DND-41 (cell line): ENCODE results near the gene SLC10A4.
A peak's percentile ranks its signal among the peaks of the same experiment; 100 is the strongest.
"Not testable (repeated sequence)": the region's sequence is repeated elsewhere in the genome, so short reads cannot be mapped to it uniquely, and the experiment has no call there.

ENCODE experiments used
- ATAC-seq: fragments of 200-7000 bp; cut with Tn5 transposase; 3 replicates; pipeline ENCODE4 v1.9.1; 2021; ENCODE audit warnings: low read depth; ENCODE audit not compliant: insufficient read depth
- DNase-seq: peaks from one replicate; pipeline ENCODE4 v3.0.0-alpha.2; 2020
- H2AFZ ChIP-seq: 2 replicates; pipeline ENCODE4 v1.6.0; 2012; ENCODE audit warnings: low read depth, low read length
- H3K27ac ChIP-seq: 2 replicates; pipeline ENCODE4 v1.5.1; 2012; ENCODE audit warnings: low read length, inconsistent platforms
- H3K27me3 ChIP-seq: fragments of 200-600 bp; sonication (generic); 2 replicates; pipeline ENCODE4 v1.6.0; 2012; ENCODE audit warnings: low read length, mild to moderate bottlenecking, inconsistent platforms; ENCODE audit not compliant: insufficient read depth, poor library complexity
- H3K36me3 ChIP-seq: 2 replicates; pipeline ENCODE4 v1.5.1; 2012; ENCODE audit warnings: low read length, inconsistent platforms; ENCODE audit not compliant: insufficient read depth
- H3K4me1 ChIP-seq: 2 replicates; pipeline ENCODE4 v1.5.1; 2012; ENCODE audit warnings: mild to moderate bottlenecking, low read length; ENCODE audit not compliant: insufficient read depth
- H3K4me2 ChIP-seq: 2 replicates; pipeline ENCODE4 v1.6.0; 2012; ENCODE audit warnings: mild to moderate bottlenecking, moderate library complexity, low read length, inconsistent platforms; ENCODE audit not compliant: insufficient read depth
- H3K4me3 ChIP-seq, 2 experiments: fragments of 200-600 bp in 1 of 2; shearing (Covaris generic) in 1 of 2; 2 replicates each; pipeline ENCODE4 v1.5.1; 2012 to 2016; ENCODE audit warnings: inconsistent platforms in 2 of 2, low read length in 2 of 2, mild to moderate bottlenecking in 2 of 2, low read depth in 1 of 2, moderate library complexity in 1 of 2
- H3K79me2 ChIP-seq: 2 replicates; pipeline ENCODE4 v1.6.0; 2012; ENCODE audit warnings: low read length, inconsistent platforms; ENCODE audit not compliant: insufficient read depth
- H3K9ac ChIP-seq: 2 replicates; pipeline ENCODE4 v1.6.0; 2012; ENCODE audit warnings: low read depth, mild to moderate bottlenecking, inconsistent platforms, low read length, moderate library complexity
- H3K9me3 ChIP-seq: 2 replicates; pipeline ENCODE4 v1.5.1; 2012; ENCODE audit warnings: low read length, moderate library complexity, mild to moderate bottlenecking, inconsistent platforms; ENCODE audit not compliant: insufficient read depth, severe bottlenecking
- H4K20me1 ChIP-seq: 2 replicates; pipeline ENCODE4 v1.6.0; 2012; ENCODE audit warnings: low read length; ENCODE audit not compliant: insufficient read depth
- CTCF ChIP-seq: IDR thresholded peaks from 2 replicates; pipeline ENCODE4 v1.5.1; 2012; ENCODE audit warnings: borderline replicate concordance, low read length, moderate library complexity, mild to moderate bottlenecking; ENCODE audit not compliant: poor library complexity, severe bottlenecking; ENCODE audit errors: extremely low read depth
- EZH2 ChIP-seq: IDR thresholded peaks from 3 replicates; pipeline ENCODE4 v1.6.1; 2012; ENCODE audit warnings: borderline replicate concordance, low read depth, mild to moderate bottlenecking, moderate library complexity, low read length, inconsistent platforms; ENCODE audit not compliant: severe bottlenecking

SLC10A4 gene

GRCh38 chr4:48445704-48446103, 37.4 kb upstream of the SLC10A4 start:
- H3K9ac ChIP-seq = no peak overlapping the region
- no peaks in the 10 kb centered on the region for H4K20me1 ChIP-seq
- no peaks in the 10 kb centered on the region for H3K36me3 ChIP-seq
- no peak overlapping the region for H2AFZ ChIP-seq
- H3K79me2 ChIP-seq = no peaks in the 10 kb centered on the region
- no peaks in the 10 kb centered on the region for H3K4me1 ChIP-seq
- H3K27ac ChIP-seq = no peak overlapping the region
- TF ChIP-seq EZH2 (no peak), CTCF (peak; percentile 51)
- DNase-seq = no peak
- no peak for ATAC-seq
- no peaks in the 10 kb centered on the region for H3K27me3 ChIP-seq
- H3K9me3 ChIP-seq = no peaks in the 10 kb centered on the region
- H3K4me3 ChIP-seq = no peak overlapping the region
- H3K4me2 ChIP-seq = no peak overlapping the region

DNA sequence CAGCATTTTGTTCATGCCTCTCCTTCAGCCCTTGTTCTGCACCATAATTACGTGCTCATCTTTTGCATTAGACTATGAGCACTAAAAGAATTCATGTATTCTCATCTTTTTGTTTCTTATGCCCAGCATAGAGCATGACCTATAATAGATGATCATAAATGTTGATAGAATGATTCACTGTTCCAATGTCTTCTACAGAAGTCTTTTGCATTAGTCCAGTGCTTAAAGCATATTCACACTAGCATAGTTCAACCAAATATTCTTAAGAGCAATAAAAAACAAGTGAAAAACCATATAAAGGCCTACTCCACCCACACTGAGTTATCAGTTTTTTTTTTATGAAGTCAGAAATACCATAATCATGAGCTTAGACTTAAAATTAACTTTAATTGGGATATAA, 36.5 kb upstream of the SLC10A4 start:
- DNase-seq (no peak), ATAC-seq (no peak)
- Histone ChIP-seq H3K4me2 (no peak overlapping the region), H3K27me3 (no peaks in the 10 kb centered on the region), H3K79me2 (no peaks in the 10 kb centered on the region), H2AFZ (no peak overlapping the region), H3K27ac (no peak overlapping the region), H3K9me3 (no peaks in the 10 kb centered on the region), H3K4me3 (no peak overlapping the region), H3K4me1 (no peaks in the 10 kb centered on the region), H4K20me1 (no peaks in the 10 kb centered on the region), H3K36me3 (no peaks in the 10 kb centered on the region), H3K9ac (no peak overlapping the region)
- TF ChIP-seq EZH2 (no peak), CTCF (no peak)

GRCh38 chr4:48449151-48449550, 34.0 kb upstream of the SLC10A4 start:
- H3K4me1 ChIP-seq = no peaks in the 10 kb centered on the region
- H3K4me3 ChIP-seq = no peak overlapping the region
- H3K79me2 ChIP-seq = no peaks in the 10 kb centered on the region
- H4K20me1 ChIP-seq = no peaks in the 10 kb centered on the region
- no peak overlapping the region for H3K4me2 ChIP-seq
- ATAC-seq (no peak), DNase-seq (no peak)
- no peaks in the 10 kb centered on the region for H3K36me3 ChIP-seq
- H3K9me3 ChIP-seq = no peaks in the 10 kb centered on the region
- H3K27ac ChIP-seq = no peak overlapping the region
- no peak overlapping the region for H2AFZ ChIP-seq
- H3K27me3 ChIP-seq = no peaks in the 10 kb centered on the region
- TF ChIP-seq EZH2 (no peak), CTCF (no peak)
- no peak overlapping the region for H3K9ac ChIP-seq

DNA sequence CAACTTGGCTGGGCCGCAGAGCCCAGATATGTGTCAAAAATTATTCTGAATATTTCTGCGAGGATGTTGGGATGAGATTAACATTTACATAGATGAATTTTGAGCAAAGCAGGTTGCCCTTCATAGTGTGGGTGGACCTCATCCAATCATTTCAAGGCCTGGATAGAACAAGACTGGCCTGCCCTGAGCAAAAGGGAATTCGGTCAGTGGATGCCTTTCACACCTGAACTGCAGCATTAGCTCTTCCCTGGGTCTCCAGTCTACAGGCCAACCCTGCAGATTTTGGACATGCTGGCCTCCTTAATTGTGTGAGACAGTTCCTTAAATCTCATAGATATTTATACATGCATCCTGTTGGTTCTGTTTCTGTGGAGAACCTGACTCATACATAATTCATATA, 32.4 kb upstream of the SLC10A4 start:
- Histone ChIP-seq H2AFZ (no peak overlapping the region), H3K36me3 (no peaks in the 10 kb centered on the region), H3K4me1 (no peaks in the 10 kb centered on the region), H3K4me3 (no peak overlapping the region), H3K27me3 (no peaks in the 10 kb centered on the region), H3K9ac (no peak overlapping the region), H3K79me2 (no peaks in the 10 kb centered on the region), H3K27ac (no peak overlapping the region), H4K20me1 (no peaks in the 10 kb centered on the region), H3K9me3 (no peaks in the 10 kb centered on the region), H3K4me2 (no peak overlapping the region)
- TF ChIP-seq EZH2 = no peak
- TF ChIP-seq CTCF = no peak
- ATAC-seq = no peak
- no peak for DNase-seq

DNA sequence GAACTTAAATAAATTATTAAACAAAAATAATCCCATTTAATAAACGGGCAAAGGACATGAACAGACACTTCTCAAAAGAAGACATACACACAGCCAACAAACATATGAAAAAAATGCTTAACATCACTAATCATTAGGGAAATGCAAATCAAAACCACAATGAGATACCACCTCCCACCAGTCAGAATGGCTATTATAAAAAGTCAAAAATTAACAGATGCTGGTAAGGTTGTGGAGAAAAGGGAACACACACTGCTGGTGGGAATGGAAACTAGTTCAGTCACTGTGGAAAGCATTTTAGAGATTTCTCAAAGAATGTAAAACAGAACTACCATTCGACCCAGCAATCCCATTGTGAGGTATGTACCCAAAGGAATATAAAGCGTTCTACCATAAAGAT, 31.5 kb upstream of the SLC10A4 start:
- H3K9ac ChIP-seq, ATAC-seq, H3K36me3 ChIP-seq, H3K4me1 ChIP-seq, DNase-seq, H3K9me3 ChIP-seq, H3K27ac ChIP-seq, H3K4me3 ChIP-seq, H2AFZ ChIP-seq, H3K79me2 ChIP-seq, H4K20me1 ChIP-seq, H3K27me3 ChIP-seq, H3K4me2 ChIP-seq: not testable (repeated sequence)
